Tibial nerve (tissue), 3 donors: ENCODE measurements around the gene C1orf105.

ENCODE experiments used
- EP300 ChIP-seq, 2 donors: sonication (generic); formaldehyde crosslinking; IDR thresholded peaks; one replicate each; pipeline ENCODE4 v1.6.1; 2017; ENCODE audit warnings: antibody characterized with exemption in 2 of 2, mild to moderate bottlenecking in 1 of 2
- POLR2A ChIP-seq, 2 donors: fragments of 450-650 bp; IDR thresholded peaks; one replicate each; pipeline ENCODE4 v1.6.1; 2017; ENCODE audit warnings: antibody characterized with exemption in 2 of 2, mild to moderate bottlenecking in 2 of 2, moderate library complexity in 2 of 2

DNA sequence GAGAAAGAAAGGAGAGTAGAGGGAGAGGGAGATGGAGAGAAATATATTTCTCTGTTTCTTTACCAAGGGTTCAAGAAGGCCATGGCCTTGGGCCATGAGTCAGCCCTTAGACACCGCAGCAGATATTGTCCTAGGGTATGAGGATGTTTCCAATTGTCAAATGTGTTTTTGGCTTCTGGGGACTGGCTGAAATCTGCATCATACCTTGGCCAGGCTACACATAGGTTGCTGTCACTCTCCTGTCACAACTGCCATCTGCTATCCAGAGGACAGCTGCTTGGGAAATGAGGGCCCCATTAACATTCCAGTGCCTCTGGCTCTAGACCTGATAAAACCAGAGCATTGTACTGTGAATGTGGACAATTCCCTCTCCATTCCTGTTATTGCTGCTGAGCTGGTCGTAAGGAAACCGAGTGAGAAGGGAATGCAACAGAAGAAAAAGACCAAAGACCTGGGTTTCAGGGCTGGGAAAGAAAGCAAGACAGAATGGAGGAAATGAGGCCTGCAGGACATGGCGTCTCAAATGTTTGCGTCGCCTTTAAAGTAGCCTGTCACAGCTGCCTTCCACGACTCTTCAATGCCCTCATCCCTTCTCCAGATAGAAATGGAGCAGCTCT lies 32.2 kb downstream of the C1orf105 start:
- TF ChIP-seq EP300 (IDR thresholded peaks at IDR 0.05) (no peak), POLR2A (IDR thresholded peaks at IDR 0.05) (no peak)
